G401 (cell line): Measurements from ENCODE around the gene FLNC. TPM values are rescaled to one million over a fixed set of nuclear protein-coding genes. Genes with fewer than 3 reads are reported as not detected.

Source experiments
- DNase-seq: peaks from one replicate; pipeline ENCODE4 v3.0.0-alpha.2; 2015; ENCODE audit warnings: low spot score
- in situ Hi-C: cut with HindIII; loops from 2 replicates; pipeline ENCODE4 v1.10.0; 2016; ENCODE audit warnings: low sequenced_read_pairs, mixed read lengths
- total RNA-seq: library from RNA; depleted of rRNA; stranded (reverse); fragments of >200 nt; shearing (Covaris generic); gene quantifications from 2 replicates; pipeline ENCODE4 v1.2.3, GENCODE V29; 2014

Gene FLNC
- total RNA-seq, 1 experiment from 2014 or later, result 231 TPM

GRCh38 chr7:128801003-128801402, 29.2 kb upstream of the FLNC start:
- in situ Hi-C loops, result no loop called here
- no peak for DNase-seq

- DNase-seq, result no peak
- in situ Hi-C loops, result no loop called here
Measured at GRCh38 chr7:128801667-128802418, 28.4 kb upstream of the FLNC start.

DNA sequence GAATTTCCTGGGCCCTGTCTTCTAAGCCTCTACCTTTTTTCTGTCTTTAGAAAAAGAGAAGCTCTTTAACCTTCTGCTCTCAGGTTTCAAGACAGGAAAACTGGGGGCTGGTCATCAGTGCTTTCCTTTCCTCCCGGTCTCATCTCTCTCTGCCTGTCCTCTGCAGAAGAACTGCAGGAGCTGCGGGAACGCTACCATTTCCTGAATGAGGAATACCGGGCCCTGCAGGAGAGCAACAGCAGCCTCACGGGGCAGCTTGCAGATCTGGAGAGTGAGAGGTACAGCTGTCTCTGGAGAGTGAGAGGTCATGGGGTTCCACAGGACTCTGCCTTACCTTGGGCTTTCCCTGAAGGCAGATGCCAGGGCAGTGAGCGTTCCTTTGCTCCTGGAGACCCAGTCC, 25.7 kb upstream of the FLNC start:
- in situ Hi-C loops, result no loop called here
- no peak for DNase-seq

DNA sequence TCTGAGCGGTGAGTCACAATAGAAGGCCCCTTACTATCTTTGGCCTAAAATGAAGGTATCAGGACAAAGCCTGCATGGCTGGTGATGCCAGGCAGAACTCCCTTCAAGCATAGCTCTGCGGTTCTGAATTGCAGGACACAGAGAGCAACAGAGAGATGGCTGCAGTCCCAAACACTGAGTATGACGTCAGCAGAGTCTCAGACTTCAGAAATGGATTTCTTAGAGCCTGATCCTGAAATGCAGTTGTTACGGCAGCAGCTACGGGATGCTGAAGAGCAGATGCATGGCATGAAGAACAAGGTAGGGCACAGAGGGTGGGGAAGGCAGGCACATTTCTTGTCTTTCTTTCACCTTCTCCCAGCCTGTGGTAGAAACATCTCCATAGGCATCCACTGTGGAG, 25.0 kb upstream of the FLNC start:
- in situ Hi-C loops, result no loop called here
- DNase-seq, result no peak

DNA sequence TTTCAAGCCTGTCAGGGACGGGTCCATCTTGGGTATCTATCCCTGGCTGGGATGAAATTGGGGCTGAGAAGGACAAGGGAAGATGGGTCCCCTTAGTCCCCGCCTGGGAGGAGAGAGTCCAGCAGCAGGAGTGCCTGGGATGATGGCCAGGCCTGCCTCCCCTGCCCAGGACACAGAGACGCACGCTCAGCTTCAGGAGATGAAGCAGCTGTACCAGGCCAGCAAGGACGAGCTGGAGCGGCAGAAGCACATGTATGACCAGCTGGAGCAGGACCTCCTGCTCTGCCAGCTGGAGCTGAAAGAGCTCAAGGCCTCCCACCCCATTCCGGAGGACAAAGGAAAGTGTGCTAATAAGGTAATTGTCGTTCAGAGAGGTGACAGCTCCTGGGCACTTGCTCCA, 23.0 kb upstream of the FLNC start:
- in situ Hi-C loops, result no loop called here
- no peak for DNase-seq

GRCh38 chr7:128809363-128809762, 20.8 kb upstream of the FLNC start:
- in situ Hi-C loops, result no loop called here
- no peak for DNase-seq

DNA sequence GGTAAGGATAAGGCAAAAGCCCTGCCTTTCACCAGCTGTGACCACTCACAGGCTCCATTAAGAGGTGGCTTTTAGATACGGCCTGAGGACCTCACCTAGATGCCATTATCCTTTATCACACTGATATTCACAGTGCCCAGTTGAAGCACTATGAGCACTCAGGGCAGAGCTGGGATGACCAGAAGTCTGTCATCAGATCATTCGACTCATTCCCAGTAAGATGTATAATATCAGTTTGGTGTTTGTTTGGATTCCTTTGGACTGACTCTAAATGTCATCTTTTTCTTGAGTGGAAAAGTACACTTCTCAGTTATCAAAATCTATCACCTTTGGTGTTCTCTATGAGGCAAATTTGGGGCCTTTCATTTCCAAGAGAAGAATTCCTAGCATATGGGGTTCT, 19.7 kb upstream of the FLNC start:
- in situ Hi-C loops, result no loop called here
- no peak for DNase-seq

- in situ Hi-C loops, result no loop called here
- no peak for DNase-seq
Measured at GRCh38 chr7:128810997-128811396, 19.2 kb upstream of the FLNC start.

DNA sequence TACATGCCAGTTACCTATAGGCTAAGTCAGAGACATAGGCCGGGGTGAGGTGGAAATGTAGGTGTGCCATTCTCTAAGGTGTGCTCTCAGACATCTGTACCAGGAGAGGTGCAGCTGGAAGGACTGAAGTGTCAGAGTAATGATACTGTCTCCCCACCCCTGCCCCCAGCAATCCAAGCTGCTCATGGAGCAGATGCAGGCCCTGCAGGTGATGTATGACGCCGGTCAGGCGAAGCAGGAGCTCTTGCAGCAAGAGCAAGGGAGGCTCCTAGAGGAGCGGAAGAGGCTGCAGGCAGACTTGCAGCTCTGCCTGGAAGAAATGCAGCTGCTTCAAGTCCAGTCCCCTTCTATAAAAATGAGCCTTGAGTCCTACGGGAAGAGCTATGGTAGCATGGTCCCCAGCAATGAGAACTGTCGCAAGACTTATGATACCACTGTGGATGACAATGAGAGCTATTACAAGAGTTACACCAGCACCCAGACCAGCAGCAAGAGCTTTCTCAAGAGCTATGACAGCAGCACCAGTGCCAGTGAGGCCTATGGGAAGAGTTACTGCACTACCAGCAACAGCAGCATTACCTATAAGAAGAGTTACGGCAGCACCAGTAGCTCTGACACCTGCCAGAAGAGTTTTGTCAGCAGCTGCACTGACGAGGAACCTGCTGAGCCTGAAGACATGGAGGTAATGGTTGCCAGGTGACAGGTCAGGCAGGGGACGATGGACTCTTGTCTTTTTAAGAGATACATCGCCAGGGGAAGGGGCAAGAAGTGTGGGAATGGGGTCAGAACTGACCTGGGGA, 18.4 kb upstream of the FLNC start:
- in situ Hi-C loops, result no loop called here
- DNase-seq, result peak; percentile 62

DNA sequence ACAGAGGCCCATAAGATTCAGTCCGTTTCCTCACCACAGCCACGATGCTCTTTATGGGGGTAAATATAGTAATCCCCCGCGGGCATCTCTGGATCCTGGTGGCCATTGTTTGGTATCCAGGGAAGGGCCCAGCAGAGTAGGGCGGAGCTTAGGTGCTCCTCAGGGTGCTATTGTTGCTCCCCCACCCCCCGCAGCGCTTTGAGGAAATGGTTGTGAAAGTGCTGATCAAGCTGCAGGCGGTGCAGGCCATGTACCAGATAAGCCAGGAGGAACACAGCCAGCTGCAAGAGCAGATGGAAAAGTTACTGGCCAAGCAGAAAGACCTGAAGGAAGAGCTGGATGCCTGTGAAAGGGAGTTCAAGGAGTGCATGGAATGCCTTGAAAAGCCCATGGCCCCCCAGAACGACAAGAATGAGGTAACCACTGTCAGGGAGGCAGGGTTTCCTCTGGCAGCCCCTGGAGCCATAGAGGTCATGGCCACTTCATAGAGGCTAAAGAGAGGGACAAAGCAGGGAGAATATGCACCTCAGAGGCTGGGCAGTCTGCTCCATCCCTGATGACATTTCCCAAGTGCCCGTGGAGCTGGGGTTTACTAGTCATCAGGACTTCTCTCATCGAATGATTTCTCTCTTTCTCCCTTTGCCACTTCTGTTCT, 17.6 kb upstream of the FLNC start:
- in situ Hi-C loops, result no loop called here
- DNase-seq, result no peak

DNA sequence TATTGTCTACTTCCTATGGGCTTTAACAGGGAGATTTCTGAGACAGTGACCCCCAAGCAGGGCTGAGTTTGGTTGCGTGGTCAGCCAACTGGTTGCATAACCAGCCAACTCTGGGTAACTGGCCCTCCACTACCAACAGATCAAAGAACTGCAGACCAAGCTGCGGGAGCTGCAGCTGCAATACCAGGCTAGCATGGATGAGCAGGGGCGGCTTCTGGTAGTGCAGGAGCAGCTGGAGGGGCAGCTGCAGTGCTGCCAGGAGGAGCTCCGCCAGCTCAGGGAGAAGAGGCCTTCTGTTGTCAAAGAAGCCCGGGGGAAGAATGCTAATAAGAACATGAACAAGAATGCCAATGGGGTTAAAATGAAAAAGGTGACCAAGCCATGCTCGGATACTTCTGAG, 15.7 kb upstream of the FLNC start:
- no peak for DNase-seq
- in situ Hi-C loops, result no loop called here

- in situ Hi-C loops, result no loop called here
- no peak for DNase-seq
Measured at GRCh38 chr7:128815289-128815942, 14.8 kb upstream of the FLNC start.

DNA sequence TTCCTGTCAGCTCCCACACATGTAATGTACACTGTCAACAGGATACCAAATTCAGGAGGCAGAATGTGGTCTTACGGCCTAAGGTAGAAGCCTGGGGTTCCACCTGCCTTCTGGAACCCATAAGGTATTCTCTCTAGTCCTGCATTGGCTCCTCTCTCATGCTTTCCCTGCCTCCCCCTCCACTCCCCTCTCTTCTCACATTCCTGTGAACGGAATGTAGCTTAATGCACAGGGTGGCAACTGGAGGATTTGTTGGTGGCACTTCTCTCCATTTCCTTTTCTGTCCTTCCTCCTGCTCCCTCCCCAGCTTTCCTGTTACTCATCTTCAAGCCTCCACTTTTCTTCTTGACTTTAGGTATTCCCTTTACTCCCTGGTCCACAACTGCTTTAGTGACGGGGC, 11.5 kb upstream of the FLNC start:
- no peak for DNase-seq
- in situ Hi-C loops, result no loop called here

GRCh38 chr7:128821724-128822123, 8.5 kb upstream of the FLNC start:
- in situ Hi-C loops, result no loop called here
- DNase-seq, result no peak

DNA sequence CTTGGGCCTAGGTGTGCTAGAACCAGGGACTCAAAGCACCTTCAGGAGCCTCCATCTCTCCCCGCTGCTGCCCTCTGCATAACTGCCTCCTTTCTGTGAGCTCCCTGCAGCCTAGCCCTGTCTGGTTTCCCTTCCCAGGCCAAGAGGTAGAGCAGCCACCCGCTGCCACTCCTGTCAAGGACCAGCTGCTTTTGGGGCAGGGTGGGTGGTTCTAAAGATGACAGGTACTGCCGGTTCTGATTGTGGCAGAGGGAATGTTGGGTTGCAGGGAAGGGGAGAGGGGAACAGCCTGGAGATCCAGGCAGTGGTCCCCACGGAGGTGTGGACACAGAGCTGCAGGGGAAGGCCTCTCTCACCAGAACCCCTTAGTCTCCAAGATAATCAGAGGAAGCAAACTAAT, 3.7 kb upstream of the FLNC start:
- no peak for DNase-seq
- in situ Hi-C loops, result no loop called here

DNA sequence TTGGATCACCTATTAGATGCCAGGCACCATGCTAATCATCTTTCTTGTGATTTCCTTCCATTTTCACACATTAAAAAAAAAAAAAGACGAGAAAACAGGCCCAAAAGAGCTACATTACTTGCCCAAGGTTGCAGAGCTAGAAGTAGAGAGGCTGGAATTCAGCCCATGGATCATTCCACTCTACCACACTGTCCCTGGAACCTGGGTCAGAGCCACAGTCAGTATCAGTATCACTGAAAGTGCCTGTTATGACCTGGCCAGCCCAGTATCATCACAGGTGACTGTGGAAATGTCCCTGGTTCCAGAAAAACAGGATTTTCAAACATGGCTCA, 3.3 kb upstream of the FLNC start:
- in situ Hi-C loops, result no loop called here
- no peak for DNase-seq

- in situ Hi-C loops, result no loop called here
- DNase-seq, result no peak
Measured at GRCh38 chr7:128827248-128827958, 2.8 kb upstream of the FLNC start.

GRCh38 chr7:128827971-128828711, 2.1 kb upstream of the FLNC start:
- DNase-seq, result no peak
- in situ Hi-C loops, result no loop called here
